Activated CD4-positive, CD25-positive, alpha-beta regulatory T cell treated with anti-CD3 and anti-CD28 coated beads, Interleukin-2, amount 50 U/mL, for 24 hours (primary cell): Measurements from ENCODE around the gene QPRT.
A peak's percentile ranks its signal among the peaks of the same experiment; 100 is the strongest.
"Not testable (repeated sequence)": the region's sequence is repeated elsewhere in the genome, so short reads cannot be mapped to it uniquely, and the experiment has no call there.

Experiments used
- ATAC-seq, 2 donors: fragments of 150-1000 bp; cut with Tn5 transposase; one replicate each; pipeline ENCODE4 v1.10.0; 2021; ENCODE audit warnings: mild to moderate bottlenecking in 1 of 2, moderate library complexity in 1 of 2

QPRT gene

DNA sequence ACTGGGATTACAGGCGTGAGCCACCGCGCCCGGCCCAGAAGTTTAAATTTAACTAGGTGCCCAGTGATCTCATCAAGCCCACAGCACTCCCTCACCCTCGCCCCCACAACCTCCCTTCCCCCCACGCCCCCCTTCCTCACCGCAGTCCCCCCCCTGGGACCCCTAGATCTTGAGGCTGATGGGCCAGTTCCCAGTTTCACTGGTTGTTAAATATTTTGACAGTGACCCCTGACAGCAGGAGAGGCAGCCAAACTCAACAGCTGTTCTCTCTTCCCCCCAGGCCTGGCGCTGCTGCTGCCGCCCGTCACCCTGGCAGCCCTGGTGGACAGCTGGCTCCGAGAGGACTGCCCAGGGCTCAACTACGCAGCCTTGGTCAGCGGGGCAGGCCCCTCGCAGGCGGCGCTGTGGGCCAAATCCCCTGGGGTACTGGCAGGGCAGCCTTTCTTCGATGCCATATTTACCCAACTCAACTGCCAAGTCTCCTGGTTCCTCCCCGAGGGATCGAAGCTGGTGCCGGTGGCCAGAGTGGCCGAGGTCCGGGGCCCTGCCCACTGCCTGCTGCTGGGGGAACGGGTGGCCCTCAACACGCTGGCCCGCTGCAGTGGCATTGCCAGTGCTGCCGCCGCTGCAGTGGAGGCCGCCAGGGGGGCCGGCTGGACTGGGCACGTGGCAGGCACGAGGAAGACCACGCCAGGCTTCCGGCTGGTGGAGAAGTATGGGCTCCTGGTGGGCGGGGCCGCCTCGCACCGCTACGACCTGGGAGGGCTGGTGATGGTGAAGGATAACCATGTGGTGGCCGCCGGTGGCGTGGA, 15.6 kb downstream of the QPRT start:
- no peak for ATAC-seq

DNA sequence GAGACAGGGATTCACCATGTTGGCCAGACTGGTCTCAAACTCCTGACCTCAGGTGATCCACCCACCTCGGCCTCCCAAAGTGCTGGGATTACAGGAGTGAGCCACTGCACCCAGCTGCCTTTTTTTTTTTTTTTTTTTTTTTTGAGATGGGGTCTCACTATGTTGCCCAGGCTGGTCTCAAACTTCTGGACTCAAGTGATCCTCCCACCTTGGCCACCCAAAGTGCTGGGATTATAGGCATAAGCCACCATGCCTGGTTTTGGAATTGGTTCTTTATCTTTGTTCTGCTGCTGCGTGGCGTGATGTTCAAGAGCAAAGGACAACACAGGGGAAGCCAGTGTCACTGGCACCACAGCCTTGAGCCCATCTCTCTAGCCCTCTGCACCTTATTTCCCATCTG, 16.7 kb downstream of the QPRT start:
- not testable (repeated sequence) for ATAC-seq

DNA sequence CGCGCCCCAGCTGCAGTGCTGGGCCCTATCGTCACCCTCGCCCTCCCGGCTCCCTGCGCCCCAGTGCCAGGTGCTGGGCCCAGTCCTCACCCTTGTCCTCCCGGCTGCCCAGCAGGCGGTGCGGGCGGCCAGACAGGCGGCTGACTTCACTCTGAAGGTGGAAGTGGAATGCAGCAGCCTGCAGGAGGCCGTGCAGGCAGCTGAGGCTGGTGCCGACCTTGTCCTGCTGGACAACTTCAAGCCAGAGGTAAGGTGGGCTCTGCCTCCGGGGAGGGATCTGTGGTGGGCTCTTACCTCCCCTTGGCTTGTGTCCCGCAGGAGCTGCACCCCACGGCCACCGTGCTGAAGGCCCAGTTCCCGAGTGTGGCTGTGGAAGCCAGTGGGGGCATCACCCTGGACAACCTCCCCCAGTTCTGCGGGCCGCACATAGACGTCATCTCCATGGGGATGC, 17.9 kb downstream of the QPRT start:
- no peak for ATAC-seq

- ATAC-seq = no peak
Observed at GRCh38 chr16:29697391-29697790, 18.4 kb downstream of the QPRT start.

- no peak for ATAC-seq
Observed at GRCh38 chr16:29698042-29698441, 19.1 kb downstream of the QPRT start.

DNA sequence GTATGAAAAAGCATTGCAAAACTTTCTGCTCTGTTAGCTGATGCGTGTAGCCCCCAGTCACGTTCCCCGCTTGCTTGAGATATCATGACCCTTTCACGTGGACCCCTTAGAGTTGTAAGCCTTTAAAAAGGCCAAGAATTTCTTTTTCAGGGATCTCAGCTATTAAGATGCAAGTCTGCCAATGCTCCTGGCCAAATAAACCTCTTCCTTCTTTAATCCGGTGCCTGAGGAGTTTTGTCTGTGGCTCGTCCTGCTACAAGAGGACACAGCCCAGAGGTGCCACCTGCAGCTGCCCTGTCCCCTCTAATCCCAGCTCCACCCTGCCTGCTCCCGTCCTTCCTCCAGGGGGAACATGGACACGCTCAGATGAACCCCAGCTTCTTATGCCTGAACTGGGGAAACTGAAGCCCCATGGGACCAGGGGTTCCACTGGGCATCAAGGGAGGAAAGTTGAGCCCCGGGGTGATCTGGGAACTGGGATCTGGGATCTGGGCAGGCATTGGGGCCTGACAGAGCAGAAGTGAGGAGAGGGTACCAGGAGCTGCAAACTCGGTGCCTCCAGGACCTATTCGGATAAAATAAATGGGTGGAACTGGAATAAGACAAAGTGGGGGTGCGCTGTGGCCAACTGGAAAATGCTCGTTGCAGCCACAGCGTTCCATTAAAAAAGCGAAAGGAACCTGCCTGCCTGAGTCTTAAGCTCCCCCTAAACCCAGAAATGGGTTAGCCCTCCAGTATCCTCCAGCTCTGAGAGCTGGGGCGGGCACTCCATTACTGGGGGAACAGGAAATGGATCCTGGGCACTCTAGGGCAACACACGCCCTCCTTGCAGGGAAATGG, 19.7 kb downstream of the QPRT start:
- no peak for ATAC-seq

GRCh38 chr16:29699324-29700219, 20.6 kb downstream of the QPRT start:
- no peak for ATAC-seq

DNA sequence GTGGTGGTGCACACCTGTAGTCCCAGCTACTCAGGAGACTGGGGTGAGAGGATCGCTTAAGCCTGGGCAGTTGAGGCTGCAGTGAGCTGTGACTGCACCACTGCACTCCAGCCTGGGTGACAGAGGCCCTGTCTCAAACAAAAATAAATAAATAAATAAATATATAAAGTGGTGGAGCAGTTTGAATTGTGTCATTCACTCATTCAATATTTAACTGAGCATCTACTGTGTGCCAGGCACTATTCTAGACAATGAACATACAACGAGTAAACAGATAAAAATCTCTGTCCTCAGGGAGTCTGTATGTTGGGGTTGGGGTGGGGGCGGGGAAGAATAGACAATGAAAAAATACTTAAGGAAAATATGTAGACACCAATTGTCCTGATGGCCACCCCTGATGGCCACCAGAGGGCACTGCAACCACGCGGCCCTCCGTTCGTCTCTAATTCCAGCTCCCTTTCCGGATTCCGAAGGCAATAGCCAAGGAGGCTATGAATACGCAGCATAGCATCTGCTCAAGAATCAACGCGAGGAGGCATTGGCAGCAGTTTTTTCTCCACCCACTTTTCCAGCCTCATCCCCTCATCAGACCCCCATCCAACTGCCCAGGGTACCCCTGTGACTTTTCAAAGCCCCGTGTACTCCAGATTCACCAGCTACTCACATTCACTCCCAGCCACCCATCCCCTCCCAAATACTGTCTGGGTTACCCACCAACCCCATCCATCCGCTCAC, 21.4 kb downstream of the QPRT start:
- peak; percentile 40 to 54 for ATAC-seq

DNA sequence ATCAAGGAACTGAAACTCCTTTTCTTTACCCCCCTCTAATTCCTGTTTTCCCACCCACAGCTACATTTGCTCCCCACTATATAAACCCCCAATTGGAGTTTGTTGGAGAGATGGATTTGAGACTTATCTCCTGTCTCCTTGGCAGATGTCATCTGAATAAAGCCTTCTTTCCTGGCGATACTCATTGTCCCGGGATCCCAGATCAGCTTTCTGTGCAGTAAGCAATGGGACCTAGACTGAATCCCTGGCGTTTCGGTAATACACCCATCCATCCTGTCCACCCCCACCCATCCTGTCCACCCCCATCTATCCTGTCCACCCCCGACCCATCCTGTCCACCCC, 22.2 kb downstream of the QPRT start:
- ATAC-seq = no peak

GRCh38 chr16:29702269-29702668, 23.3 kb downstream of the QPRT start:
- ATAC-seq = peak; percentile 59 to 62

DNA sequence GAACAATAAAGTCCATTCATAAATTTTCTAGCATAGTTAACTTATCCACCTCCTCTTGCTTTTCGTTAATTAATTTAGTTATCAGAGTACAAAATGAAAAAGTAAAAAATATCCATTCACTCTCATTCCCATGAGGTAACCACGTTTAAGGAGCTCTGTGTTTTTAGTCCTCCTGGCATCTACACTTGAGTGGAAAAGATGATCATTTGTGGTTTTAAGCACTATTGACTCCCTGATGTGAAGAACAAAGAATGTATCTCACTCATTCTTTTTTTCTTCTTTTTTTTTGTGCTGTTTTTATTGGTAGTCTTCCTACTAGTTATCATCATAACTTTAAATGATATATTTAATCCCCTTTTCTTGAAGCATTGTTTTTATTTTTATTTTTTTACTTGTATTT, 26.1 kb downstream of the QPRT start:
- ATAC-seq = no peak

GRCh38 chr16:29707160-29707559, 28.2 kb downstream of the QPRT start:
- not testable (repeated sequence) for ATAC-seq

GRCh38 chr16:29708917-29709600, 30.1 kb downstream of the QPRT start:
- ATAC-seq = no peak

DNA sequence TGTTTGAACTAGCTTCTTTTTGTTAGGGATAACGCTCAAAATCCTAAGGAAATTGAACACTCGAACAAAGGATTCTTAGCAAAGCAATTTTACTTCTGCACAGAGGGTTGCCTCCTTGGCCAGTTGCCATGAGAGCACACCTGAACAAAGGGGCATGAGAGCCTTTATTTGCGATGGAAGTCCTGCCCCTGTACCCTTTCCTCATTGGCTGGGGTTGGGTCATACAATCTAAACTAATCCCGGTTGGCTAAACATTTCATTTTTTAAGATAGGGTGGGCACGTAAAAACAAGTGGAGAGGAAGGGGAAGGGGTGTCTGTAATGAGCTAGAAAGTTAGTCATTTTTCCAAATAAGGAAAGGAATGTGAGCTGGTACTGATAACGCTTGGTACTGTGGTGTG, 30.7 kb downstream of the QPRT start:
- ATAC-seq = not testable (repeated sequence)

GRCh38 chr16:29710227-29711219, 31.5 kb downstream of the QPRT start:
- peak; percentile 98 to 99 for ATAC-seq

DNA sequence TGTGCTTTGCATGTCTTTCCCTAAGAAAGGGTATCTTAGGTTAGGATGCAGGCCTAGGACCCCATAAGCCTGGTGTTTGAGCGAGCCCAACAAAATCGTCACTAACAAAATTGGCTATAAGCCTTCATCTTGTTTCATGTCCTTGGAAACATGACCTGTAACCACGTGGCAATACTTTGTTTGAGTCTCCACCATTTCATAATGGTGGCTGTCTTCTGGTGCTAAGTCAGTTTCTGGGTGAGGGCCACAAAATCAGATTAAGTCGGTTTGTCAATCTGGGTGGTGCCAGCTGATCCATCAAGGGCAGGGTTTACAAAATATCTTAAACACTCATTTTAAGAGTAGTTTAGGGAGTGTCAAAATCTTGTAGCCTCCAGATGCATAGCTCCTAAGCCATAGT, 33.8 kb downstream of the QPRT start:
- no peak for ATAC-seq

DNA sequence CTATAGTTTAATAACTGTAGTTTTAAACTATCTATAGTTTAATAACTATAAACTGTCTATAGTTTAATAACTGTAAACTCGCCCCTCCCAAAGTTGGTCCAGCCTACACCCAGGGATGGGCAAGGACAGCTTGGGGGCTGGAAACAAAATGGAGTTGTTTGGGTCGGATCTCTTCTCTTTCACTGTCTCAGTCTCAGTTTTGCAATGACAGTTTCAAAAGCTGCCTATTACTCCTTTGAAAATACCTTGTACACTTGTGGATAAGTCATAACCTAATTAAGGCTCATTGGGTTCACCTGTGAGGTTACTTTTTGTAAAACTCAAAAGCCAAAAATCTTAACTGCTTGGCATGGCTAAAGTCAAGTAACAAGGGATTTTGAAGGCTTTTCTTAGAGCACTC, 35.4 kb downstream of the QPRT start:
- no peak for ATAC-seq

- no peak for ATAC-seq
Observed at GRCh38 chr16:29714972-29715371, 36.0 kb downstream of the QPRT start.

DNA sequence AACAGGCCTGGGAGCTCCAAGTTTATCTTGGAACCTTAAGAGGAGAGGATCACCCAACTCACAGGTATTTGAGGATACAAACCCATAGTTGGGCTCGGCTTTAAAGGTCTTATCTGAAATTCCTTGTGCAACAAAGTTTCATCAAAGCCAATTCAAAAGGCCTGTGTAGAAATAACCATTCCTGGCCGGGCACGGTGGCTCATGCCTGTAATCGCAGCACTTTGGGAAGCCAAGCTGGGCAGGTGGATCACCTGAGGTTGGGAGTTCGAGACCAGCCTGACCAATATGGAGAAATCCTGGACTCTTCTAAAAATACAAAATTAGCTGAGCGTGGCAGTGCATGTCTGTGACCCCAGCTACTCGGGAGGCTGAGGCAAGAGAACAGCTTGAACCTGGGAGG, 38.1 kb downstream of the QPRT start:
- ATAC-seq = no peak

DNA sequence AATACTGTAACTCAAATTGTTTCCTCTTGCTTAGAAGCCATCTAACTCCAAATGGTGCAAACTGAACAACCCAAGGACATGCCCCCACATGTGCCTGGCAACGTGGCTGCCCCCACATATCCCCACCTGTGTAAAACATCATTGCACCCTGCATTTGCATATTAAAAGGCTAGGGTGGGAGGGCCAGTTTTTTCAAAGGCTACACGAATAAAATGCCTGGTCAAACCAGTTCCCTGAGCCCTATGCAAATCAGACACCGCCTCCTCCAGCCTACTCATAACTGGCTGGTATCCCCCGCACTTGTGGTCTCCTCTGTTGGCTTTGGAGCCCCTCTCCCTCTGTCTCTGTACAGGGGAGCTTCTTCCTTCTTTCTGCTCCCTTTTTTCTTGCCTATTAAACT, 40.1 kb downstream of the QPRT start:
- ATAC-seq = no peak
